K562 (cell line): Measurements from ENCODE around the gene IP6K2.

Experiments used
- DPF2 ChIP-seq: fragments of 450-650 bp; IDR thresholded peaks from 2 replicates; pipeline ENCODE4 v1.6.1; 2016
- POLR2AphosphoS5 ChIP-seq: IDR thresholded peaks from 2 replicates; pipeline ENCODE4 v1.6.1; 2011; ENCODE audit warnings: mild to moderate bottlenecking, low read depth, low read length, moderate library complexity; ENCODE audit not compliant: control insufficient read depth, insufficient read depth
- SMC3 ChIP-seq: conservative IDR thresholded peaks from 2 replicates; pipeline ENCODE4 v1.6.1; 2011; ENCODE audit warnings: low read depth, low read length, improper control_type of control experiment; ENCODE audit not compliant: insufficient read depth

DNA sequence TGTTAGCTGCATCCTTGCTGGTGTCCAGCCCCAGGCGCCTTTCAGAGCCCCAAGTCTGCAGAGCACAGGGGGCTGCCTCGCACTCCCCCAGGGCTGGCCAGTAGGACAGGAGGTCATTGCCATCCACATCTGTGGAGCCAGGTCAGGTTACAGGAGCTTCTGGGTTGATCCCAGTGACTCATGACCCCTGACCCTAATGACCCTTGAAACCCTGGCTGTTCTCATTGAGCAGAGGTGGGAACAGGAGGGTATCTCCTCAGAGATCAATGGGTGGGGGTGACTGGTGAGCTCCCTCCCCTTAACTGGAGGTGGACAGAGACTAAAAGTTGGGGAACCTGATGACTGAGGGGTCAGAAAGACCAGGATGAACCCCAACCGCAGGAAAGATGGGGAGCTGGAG lies 75.6 kb downstream of the IP6K2 start:
- TF ChIP-seq DPF2: no peak
- TF ChIP-seq SMC3: no peak
- no peak for TF ChIP-seq POLR2AphosphoS5
